ENCODE measurements around the gene PPARGC1A.

The PPARGC1A gene

DNA sequence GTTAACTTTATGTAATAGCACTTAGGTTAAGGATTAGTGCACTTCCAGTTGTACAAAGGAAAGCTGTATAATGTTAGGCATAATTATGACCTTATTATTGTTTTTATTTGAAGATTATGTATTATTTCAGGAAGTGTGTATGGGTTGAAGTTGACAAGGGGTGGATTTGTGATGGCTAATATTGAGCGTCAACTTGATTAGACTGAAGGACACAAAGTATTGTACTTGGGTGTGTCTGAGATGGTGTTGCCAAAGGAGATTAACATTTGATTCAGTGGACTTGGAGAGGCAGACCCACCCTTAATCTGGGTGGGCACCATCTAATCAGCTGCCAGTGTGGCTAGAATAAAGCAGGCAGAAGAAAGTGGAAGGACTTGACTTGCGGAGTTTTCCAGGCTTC lies 127.3 kb downstream of the PPARGC1A start:
- intact Hi-C loops (cut with DNase I; ENCODE audit: low total_unique reads) = no loop called here
- H3K27ac ChIP-seq = no peak overlapping the region
- TF ChIP-seq, protein P1, sequence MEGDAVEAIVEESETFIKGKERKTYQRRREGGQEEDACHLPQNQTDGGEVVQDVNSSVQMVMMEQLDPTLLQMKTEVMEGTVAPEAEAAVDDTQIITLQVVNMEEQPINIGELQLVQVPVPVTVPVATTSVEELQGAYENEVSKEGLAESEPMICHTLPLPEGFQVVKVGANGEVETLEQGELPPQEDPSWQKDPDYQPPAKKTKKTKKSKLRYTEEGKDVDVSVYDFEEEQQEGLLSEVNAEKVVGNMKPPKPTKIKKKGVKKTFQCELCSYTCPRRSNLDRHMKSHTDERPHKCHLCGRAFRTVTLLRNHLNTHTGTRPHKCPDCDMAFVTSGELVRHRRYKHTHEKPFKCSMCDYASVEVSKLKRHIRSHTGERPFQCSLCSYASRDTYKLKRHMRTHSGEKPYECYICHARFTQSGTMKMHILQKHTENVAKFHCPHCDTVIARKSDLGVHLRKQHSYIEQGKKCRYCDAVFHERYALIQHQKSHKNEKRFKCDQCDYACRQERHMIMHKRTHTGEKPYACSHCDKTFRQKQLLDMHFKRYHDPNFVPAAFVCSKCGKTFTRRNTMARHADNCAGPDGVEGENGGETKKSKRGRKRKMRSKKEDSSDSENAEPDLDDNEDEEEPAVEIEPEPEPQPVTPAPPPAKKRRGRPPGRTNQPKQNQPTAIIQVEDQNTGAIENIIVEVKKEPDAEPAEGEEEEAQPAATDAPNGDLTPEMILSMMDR (IDR thresholded peaks at IDR 0.05) = no peak
- no peaks in the 10 kb centered on the region for H3K9me3 ChIP-seq
- H3K36me3 ChIP-seq = no peaks in the 10 kb centered on the region
- no peak for DNase-seq
- no peaks in the 10 kb centered on the region for H3K4me1 ChIP-seq
- no peak overlapping the region for H3K4me3 ChIP-seq
- no peaks in the 10 kb centered on the region for H3K27me3 ChIP-seq

DNA sequence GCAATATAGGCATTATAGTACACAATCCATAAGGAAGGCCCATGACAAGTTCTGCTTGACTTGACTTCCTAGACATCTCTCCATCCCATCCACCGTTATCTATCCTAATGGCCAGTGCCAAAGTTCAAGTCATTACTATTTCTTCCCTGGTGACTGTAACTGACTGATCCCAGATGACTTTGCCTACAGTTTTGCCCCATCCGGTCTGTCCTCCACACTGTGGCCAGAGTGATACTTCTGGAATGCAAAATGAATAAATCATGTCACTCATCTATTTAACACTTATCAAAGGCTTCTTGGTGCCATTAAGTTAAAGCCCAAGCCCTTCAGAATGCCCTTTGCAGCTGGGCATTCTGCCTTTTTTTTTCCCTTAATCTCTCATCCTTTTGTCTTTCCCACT lies 130.8 kb downstream of the PPARGC1A start:
- Histone ChIP-seq H3K9me3 (no peaks in the 10 kb centered on the region), H3K4me1 (no peaks in the 10 kb centered on the region), H3K27ac (no peak overlapping the region), H3K27me3 (no peaks in the 10 kb centered on the region), H3K4me3 (no peak overlapping the region), H3K36me3 (no peaks in the 10 kb centered on the region)
- intact Hi-C loops (cut with DNase I; ENCODE audit: low total_unique reads) = no loop called here
- no peak for DNase-seq
- TF ChIP-seq, protein P1 (IDR thresholded peaks at IDR 0.05) = no peak

DNA sequence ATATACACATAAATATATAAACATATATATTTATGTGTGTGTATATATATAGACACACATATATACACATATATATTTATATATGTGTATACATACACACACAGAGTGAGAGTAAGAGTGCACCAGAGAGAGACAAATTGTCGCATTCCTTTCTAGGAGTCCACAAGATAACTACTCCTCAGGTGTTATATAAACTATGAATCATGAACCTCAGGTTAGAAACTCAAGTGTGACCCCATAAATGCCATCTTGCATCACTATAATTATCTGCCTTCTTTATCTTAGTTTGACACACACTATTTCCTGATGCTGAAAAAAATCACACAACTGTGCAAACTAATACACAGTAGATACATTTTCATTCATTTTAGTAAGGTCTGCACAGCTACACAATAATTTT lies 135.2 kb downstream of the PPARGC1A start:
- H3K9me3 ChIP-seq = no peaks in the 10 kb centered on the region
- TF ChIP-seq, protein P1 (IDR thresholded peaks at IDR 0.05) = no peak
- no peaks in the 10 kb centered on the region for H3K36me3 ChIP-seq
- no peak for DNase-seq
- no peak overlapping the region for H3K27ac ChIP-seq
- intact Hi-C loops (cut with DNase I; ENCODE audit: low total_unique reads) = no loop called here
- no peaks in the 10 kb centered on the region for H3K27me3 ChIP-seq
- no peaks in the 10 kb centered on the region for H3K4me1 ChIP-seq
- no peak overlapping the region for H3K4me3 ChIP-seq

DNA sequence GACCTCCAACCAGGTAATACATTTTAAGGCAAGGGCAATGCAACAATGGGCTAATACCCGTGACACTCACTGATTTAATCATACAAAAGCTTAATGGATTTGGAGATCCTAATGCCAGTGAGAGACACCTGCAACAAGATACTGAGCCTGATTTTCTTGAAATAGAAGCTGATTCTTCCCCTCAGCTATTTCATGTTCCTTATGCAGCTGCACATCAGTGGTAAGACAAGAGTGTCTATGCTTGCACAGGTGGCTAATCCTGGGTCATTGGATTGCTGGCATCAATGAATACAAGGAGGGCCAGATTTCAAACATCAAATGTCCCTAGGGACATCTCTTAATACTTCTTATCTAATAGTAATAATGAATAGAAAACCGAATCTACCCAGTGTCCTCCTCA lies 139.7 kb downstream of the PPARGC1A start:
- intact Hi-C loops (cut with DNase I; ENCODE audit: low total_unique reads) = no loop called here
- peaks cover 0 to 5% (median 0%) of the 10 kb centered on the region in 4 donors for H3K4me1 ChIP-seq

DNA sequence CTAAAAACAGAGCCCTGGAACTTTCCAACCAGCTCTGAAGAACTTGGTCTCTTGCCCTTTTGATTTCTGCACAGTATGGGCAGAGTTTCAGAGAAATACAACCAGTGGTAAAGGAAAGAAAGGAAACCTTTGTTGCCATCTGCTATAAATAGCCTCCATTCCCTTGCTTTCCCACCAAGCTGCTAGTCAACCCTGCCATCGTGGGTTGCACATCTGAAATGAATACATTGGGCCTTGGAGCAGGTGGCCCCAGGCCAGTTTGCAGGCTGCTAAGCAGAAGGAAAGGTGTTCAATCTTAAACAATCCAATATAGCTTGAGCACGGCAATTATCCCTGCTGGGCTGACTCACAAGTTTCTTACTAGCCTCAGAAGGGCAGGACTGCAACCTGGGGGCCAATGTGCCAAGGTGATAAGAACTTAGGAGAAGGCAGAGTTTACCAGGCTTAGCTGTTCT lies 142.5 kb downstream of the PPARGC1A start:
- intact Hi-C loops (cut with DNase I; ENCODE audit: low total_unique reads) = no loop called here
- TF ChIP-seq, protein P1 (IDR thresholded peaks at IDR 0.05) = no peak
- H3K27ac ChIP-seq = no peak overlapping the region
- H3K4me1 ChIP-seq = peaks cover 0 to 5% (median 0%) of the 10 kb centered on the region in 4 donors
- H3K27me3 ChIP-seq = no peaks in the 10 kb centered on the region
- DNase-seq = no peak
- no peaks in the 10 kb centered on the region for H3K9me3 ChIP-seq
- no peak overlapping the region for H3K4me3 ChIP-seq
- H3K36me3 ChIP-seq = no peaks in the 10 kb centered on the region

More for the DNA sequence above, 139.7 kb downstream of the PPARGC1A start:
- no peak overlapping the region for H3K4me3 ChIP-seq
- H3K27ac ChIP-seq = no peak overlapping the region
- H3K9me3 ChIP-seq = no peaks in the 10 kb centered on the region
- TF ChIP-seq, protein P1 (IDR thresholded peaks at IDR 0.05) = no peak
- H3K36me3 ChIP-seq = no peaks in the 10 kb centered on the region
- H3K27me3 ChIP-seq = no peaks in the 10 kb centered on the region
- no peak for DNase-seq

DNA sequence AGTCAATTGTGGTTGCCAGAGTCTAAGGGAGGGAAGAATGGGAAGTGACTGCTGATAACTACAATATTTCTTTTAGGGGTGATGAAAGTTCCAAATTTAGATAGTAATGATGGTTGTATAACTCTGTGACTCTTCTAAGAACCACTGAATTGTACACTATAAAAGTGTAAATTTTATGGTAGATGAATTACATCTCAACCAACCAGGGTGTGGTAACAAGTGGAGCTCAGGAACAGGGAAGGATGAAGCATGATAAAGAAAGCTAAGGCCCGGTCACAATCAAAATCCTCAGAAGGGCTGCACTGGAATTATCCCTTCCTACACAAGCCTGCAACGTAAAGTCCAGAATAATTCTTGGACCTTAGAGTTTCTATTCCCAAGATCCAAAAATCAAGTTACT lies 143.2 kb downstream of the PPARGC1A start:
- no peaks in the 10 kb centered on the region for H3K9me3 ChIP-seq
- H3K36me3 ChIP-seq = no peaks in the 10 kb centered on the region
- no peak for DNase-seq
- no peak overlapping the region for H3K4me3 ChIP-seq
- TF ChIP-seq, protein P1 (IDR thresholded peaks at IDR 0.05) = no peak
- H3K27ac ChIP-seq = no peak overlapping the region
- H3K27me3 ChIP-seq = no peaks in the 10 kb centered on the region
- peaks cover 0 to 5% (median 0%) of the 10 kb centered on the region in 4 donors for H3K4me1 ChIP-seq
- intact Hi-C loops (cut with DNase I; ENCODE audit: low total_unique reads) = no loop called here
